ENCODE measurements around the gene CYBB.

Gene CYBB

DNA sequence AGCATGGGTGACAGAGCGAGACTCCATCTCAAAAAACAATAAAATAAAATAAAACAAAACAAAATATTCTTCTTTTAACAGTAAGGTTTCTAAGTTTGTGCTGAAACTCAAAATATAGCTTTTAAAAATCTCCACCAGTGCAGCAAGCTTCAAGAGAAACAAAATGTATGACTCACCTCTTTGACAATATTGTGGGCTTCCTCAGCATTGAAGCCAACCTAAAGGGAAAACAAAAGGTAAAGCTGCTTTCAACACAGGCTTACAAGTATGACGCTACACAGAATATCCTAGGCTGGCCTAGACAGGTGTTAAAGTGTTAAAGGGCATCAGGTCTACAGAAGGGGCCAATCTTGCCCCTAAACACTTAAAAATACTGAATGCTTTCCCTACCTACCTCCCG is 66.3 kb downstream of the CYBB start:
- no peak for DNase-seq

GRCh38 chrX:37846558-37846933 is 66.7 kb downstream of the CYBB start:
- DNase-seq, result no peak

DNA sequence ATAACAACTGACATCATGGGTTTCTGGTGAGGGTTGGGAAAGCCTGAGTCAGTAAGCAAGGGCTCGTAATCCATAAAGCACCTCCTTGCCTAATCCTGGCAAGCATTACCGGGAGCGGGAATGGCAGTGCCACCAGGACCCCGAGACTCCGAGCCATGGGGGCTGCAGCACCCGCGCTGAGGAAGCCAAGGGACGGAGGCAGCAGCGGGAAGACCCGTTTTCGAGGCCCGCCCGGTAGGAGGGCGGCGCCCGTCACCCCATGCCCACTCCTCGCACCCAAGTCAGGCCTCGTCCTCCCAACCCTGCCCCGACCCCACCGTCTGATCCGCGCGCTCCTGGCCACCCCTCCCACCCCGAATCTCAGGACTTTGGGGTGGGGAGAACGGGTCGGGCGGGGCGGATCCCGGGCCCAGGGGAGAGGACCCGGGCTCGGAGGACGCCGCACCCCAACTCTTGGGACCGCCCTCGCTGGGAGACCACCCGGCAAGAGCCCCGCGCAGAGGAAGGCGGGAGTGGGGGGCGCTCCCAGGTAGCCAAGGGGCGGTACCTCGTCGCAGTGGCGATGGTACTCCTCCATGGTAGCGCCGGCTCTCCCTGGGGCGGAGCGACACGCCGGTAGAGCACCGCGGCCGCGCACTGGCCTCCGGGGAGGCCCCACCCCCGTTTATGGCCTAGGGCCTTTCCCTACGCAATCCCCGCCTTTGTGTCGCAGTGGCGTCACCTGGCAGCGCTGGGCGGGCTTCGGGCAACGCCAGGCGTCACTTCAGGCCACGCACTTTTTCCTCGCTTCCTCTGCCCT is 67.3 kb downstream of the CYBB start, which contains the start of gene DYNLT3:
Gene DYNLT3 (minus strand): TSS at position 638 of the 799 bp plus-strand sequence. CDS start 61 bp downstream, at position 577.
- DNase-seq, result peak; percentile 88

- DNase-seq, result no peak
Observed at GRCh38 chrX:37847733-37848197, 67.9 kb downstream of the CYBB start.

GRCh38 chrX:37854148-37854547 is 74.3 kb downstream of the CYBB start:
- DNase-seq, result no peak

GRCh38 chrX:37854748-37855147 is 74.9 kb downstream of the CYBB start:
- no peak for DNase-seq

DNA sequence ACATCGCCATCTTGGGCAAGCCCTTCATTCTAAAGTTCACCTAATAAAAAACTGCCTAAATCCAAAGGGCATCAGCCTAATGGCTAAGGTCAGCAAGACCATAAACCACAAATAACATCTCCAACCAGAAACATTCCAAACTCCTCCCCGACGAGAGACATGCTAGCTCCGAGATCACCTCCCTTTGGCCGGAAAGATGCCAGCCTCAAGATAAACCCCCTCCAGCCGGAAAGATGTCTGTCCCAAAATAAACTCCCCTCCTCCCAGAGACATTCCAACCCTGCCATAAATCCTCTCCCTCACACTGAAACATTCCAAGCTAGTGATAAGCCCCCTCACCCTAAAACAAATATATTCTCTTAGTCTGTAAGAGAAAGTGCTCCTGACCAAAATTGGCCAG is 80.9 kb downstream of the CYBB start:
- DNase-seq, result peak; percentile 86

DNA sequence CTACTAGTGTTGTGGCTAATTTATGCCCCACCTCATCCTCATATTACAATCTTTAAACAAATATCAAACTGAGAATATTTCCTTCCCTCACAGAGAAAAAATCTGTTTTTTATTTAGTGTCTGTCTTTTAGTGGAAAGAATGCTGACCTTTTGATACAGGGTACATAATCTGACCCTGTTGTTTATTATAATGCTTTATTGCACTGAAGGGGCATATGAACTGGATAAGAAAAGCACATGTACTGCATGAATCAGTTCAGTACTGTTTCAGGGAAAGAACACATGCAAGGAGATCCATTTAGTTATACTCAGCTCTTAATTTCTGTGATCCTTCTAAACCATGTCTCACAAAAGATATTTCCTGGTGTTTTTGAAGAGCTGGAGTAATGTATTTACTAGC is 83.0 kb downstream of the CYBB start:
- no peak for DNase-seq
